IgD-negative memory B cell (primary cell): Measurements from ENCODE around the gene ZNF804B. TPM values are rescaled to one million over a fixed set of nuclear protein-coding genes. Genes with fewer than 3 reads are reported as not detected.

Experiments used
- H3K27ac Mint-ChIP-seq, 3 donors: one replicate each; pipeline ENCODE4 v1.8.0; 2020 to 2022; ENCODE audit warnings: mild to moderate bottlenecking in 3 of 3, mixed read lengths in 3 of 3, moderate library complexity in 1 of 3
- H3K27me3 Mint-ChIP-seq: one replicate; pipeline ENCODE4 v1.8.0; 2021; ENCODE audit warnings: mixed read lengths
- H3K36me3 Mint-ChIP-seq: one replicate; pipeline ENCODE4 v1.8.0; 2020; ENCODE audit warnings: mild to moderate bottlenecking, mixed read lengths
- H3K4me1 Mint-ChIP-seq, 3 donors: one replicate each; pipeline ENCODE4 v1.8.0; 2020 to 2022; ENCODE audit warnings: mixed read lengths in 3 of 3, mild to moderate bottlenecking in 1 of 3
- H3K4me3 Mint-ChIP-seq, 4 donors: one replicate each; pipeline ENCODE4 v1.8.0; 2020 to 2022; ENCODE audit warnings: mild to moderate bottlenecking in 4 of 4, mixed read lengths in 4 of 4, moderate library complexity in 3 of 4
- H3K9me3 Mint-ChIP-seq, 3 donors: one replicate each; pipeline ENCODE4 v1.8.0; 2020 to 2021; ENCODE audit warnings: mixed read lengths in 3 of 3, mild to moderate bottlenecking in 1 of 3
- polyA plus RNA-seq: library from polyadenylated mRNA; unstranded; fragments of 300-500 nt; fragmentation: Illumina TruSeq; gene quantifications from one replicate; pipeline ENCODE4 v1.2.3, GENCODE V29; 2021

Gene ZNF804B
- polyA plus RNA-seq, 1 donor from 2014 or later: not detected

GRCh38 chr7:88885131-88885530 is 125.6 kb downstream of the ZNF804B start:
- no peaks in the 10 kb centered on the region for H3K36me3 Mint-ChIP-seq
- H3K27me3 Mint-ChIP-seq: no peaks in the 10 kb centered on the region
- no peak overlapping the region for H3K27ac Mint-ChIP-seq
- no peak overlapping the region for H3K4me3 Mint-ChIP-seq
- no peaks in the 10 kb centered on the region for H3K4me1 Mint-ChIP-seq
- H3K9me3 Mint-ChIP-seq: peaks cover 0 to 2% (median 0%) of the 10 kb centered on the region in 3 donors

GRCh38 chr7:88888684-88889083 is 129.2 kb downstream of the ZNF804B start:
- Mint-ChIP-seq H3K4me1 (no peaks in the 10 kb centered on the region), H3K36me3 (no peaks in the 10 kb centered on the region), H3K27ac (no peak overlapping the region), H3K27me3 (no peaks in the 10 kb centered on the region), H3K4me3 (no peak overlapping the region), H3K9me3 (peaks cover 0 to 3% (median 0%) of the 10 kb centered on the region in 3 donors)

GRCh38 chr7:88910516-88910915 is 151.0 kb downstream of the ZNF804B start:
- Mint-ChIP-seq H3K27me3 (no peaks in the 10 kb centered on the region), H3K4me1 (no peaks in the 10 kb centered on the region), H3K27ac (no peak overlapping the region), H3K4me3 (no peak overlapping the region), H3K9me3 (no peaks in the 10 kb centered on the region), H3K36me3 (no peaks in the 10 kb centered on the region)

- no peak overlapping the region for H3K27ac Mint-ChIP-seq
- no peaks in the 10 kb centered on the region for H3K36me3 Mint-ChIP-seq
- no peak overlapping the region for H3K4me3 Mint-ChIP-seq
- no peaks in the 10 kb centered on the region for H3K4me1 Mint-ChIP-seq
- H3K9me3 Mint-ChIP-seq: no peaks in the 10 kb centered on the region
- H3K27me3 Mint-ChIP-seq: no peaks in the 10 kb centered on the region
These were observed 153.4 kb downstream of the ZNF804B start for GRCh38 chr7:88912852-88913251.

GRCh38 chr7:88915615-88916014 is 156.1 kb downstream of the ZNF804B start:
- no peaks in the 10 kb centered on the region for H3K27me3 Mint-ChIP-seq
- H3K4me3 Mint-ChIP-seq: no peak overlapping the region
- H3K36me3 Mint-ChIP-seq: no peaks in the 10 kb centered on the region
- H3K9me3 Mint-ChIP-seq: no peaks in the 10 kb centered on the region
- H3K4me1 Mint-ChIP-seq: no peaks in the 10 kb centered on the region
- H3K27ac Mint-ChIP-seq: no peak overlapping the region

- Mint-ChIP-seq H3K36me3 (no peaks in the 10 kb centered on the region), H3K27me3 (no peaks in the 10 kb centered on the region), H3K4me3 (no peak overlapping the region), H3K27ac (no peak overlapping the region), H3K9me3 (peaks cover 0 to 3% (median 0%) of the 10 kb centered on the region in 3 donors), H3K4me1 (no peaks in the 10 kb centered on the region)
These were observed 160.1 kb downstream of the ZNF804B start for GRCh38 chr7:88919478-88920131.

GRCh38 chr7:88922944-88923343 is 163.4 kb downstream of the ZNF804B start:
- Mint-ChIP-seq H3K4me1 (no peaks in the 10 kb centered on the region), H3K27ac (no peak overlapping the region), H3K27me3 (no peaks in the 10 kb centered on the region), H3K4me3 (no peak overlapping the region), H3K9me3 (peaks cover 0 to 3% (median 0%) of the 10 kb centered on the region in 3 donors), H3K36me3 (no peaks in the 10 kb centered on the region)

- H3K36me3 Mint-ChIP-seq: no peaks in the 10 kb centered on the region
- H3K9me3 Mint-ChIP-seq: peaks cover 0 to 3% (median 0%) of the 10 kb centered on the region in 3 donors
- H3K27ac Mint-ChIP-seq: no peak overlapping the region
- no peaks in the 10 kb centered on the region for H3K4me1 Mint-ChIP-seq
- H3K27me3 Mint-ChIP-seq: no peaks in the 10 kb centered on the region
- H3K4me3 Mint-ChIP-seq: no peak overlapping the region
These were observed 168.8 kb downstream of the ZNF804B start for GRCh38 chr7:88928276-88928675.

- no peak overlapping the region for H3K4me3 Mint-ChIP-seq
- H3K27ac Mint-ChIP-seq: no peak overlapping the region
These were observed 170.2 kb downstream of the ZNF804B start for GRCh38 chr7:88929719-88930118.

GRCh38 chr7:88933285-88933684 is 173.8 kb downstream of the ZNF804B start:
- Mint-ChIP-seq H3K27me3 (no peaks in the 10 kb centered on the region), H3K27ac (no peak overlapping the region), H3K9me3 (peaks cover 2 to 10% (median 4%) of the 10 kb centered on the region in 3 donors), H3K4me1 (peaks cover 0 to 1% (median 0%) of the 10 kb centered on the region in 3 donors), H3K4me3 (no peak overlapping the region), H3K36me3 (no peaks in the 10 kb centered on the region)

More at GRCh38 chr7:88929719-88930118, 170.2 kb downstream of the ZNF804B start:
- no peaks in the 10 kb centered on the region for H3K9me3 Mint-ChIP-seq
- H3K27me3 Mint-ChIP-seq: no peaks in the 10 kb centered on the region
- no peaks in the 10 kb centered on the region for H3K36me3 Mint-ChIP-seq
- H3K4me1 Mint-ChIP-seq: no peaks in the 10 kb centered on the region

GRCh38 chr7:88942815-88943501 is 183.5 kb downstream of the ZNF804B start:
- no peaks in the 10 kb centered on the region for H3K4me1 Mint-ChIP-seq

GRCh38 chr7:88951826-88952225 is 192.3 kb downstream of the ZNF804B start:
- H3K4me3 Mint-ChIP-seq: no peak overlapping the region
- no peaks in the 10 kb centered on the region for H3K36me3 Mint-ChIP-seq
- no peaks in the 10 kb centered on the region for H3K4me1 Mint-ChIP-seq
- H3K9me3 Mint-ChIP-seq: peaks cover 0 to under 1% (median 0%) of the 10 kb centered on the region in 3 donors
- H3K27ac Mint-ChIP-seq: no peak overlapping the region
- no peaks in the 10 kb centered on the region for H3K27me3 Mint-ChIP-seq

More at GRCh38 chr7:88942815-88943501, 183.5 kb downstream of the ZNF804B start:
- peaks cover 3 to 16% (median 5%) of the 10 kb centered on the region in 3 donors for H3K9me3 Mint-ChIP-seq
- H3K4me3 Mint-ChIP-seq: no peak overlapping the region
- H3K27me3 Mint-ChIP-seq: no peaks in the 10 kb centered on the region
- no peak overlapping the region for H3K27ac Mint-ChIP-seq
- H3K36me3 Mint-ChIP-seq: no peaks in the 10 kb centered on the region

- no peaks in the 10 kb centered on the region for H3K4me1 Mint-ChIP-seq
- no peak overlapping the region for H3K4me3 Mint-ChIP-seq
- no peaks in the 10 kb centered on the region for H3K27me3 Mint-ChIP-seq
- H3K9me3 Mint-ChIP-seq: peaks cover 3 to 14% (median 3%) of the 10 kb centered on the region in 3 donors
- H3K27ac Mint-ChIP-seq: no peak overlapping the region
- H3K36me3 Mint-ChIP-seq: no peaks in the 10 kb centered on the region
These were observed 204.9 kb downstream of the ZNF804B start for GRCh38 chr7:88964418-88964817.

- Mint-ChIP-seq H3K27ac (no peak overlapping the region), H3K4me1 (no peaks in the 10 kb centered on the region), H3K36me3 (peaks cover 1% of the 10 kb centered on the region), H3K4me3 (no peak overlapping the region), H3K9me3 (peaks cover under 1 to 11% (median 3%) of the 10 kb centered on the region in 3 donors), H3K27me3 (no peaks in the 10 kb centered on the region)
These were observed 205.9 kb downstream of the ZNF804B start for GRCh38 chr7:88965371-88965770.

- H3K36me3 Mint-ChIP-seq: peaks cover 1% of the 10 kb centered on the region
- H3K4me3 Mint-ChIP-seq: no peak overlapping the region
- no peaks in the 10 kb centered on the region for H3K27me3 Mint-ChIP-seq
- no peaks in the 10 kb centered on the region for H3K4me1 Mint-ChIP-seq
- no peak overlapping the region for H3K27ac Mint-ChIP-seq
- H3K9me3 Mint-ChIP-seq: peaks cover 0 to 11% (median 0%) of the 10 kb centered on the region in 3 donors
These were observed 207.9 kb downstream of the ZNF804B start for GRCh38 chr7:88967432-88967831.

GRCh38 chr7:88969167-88969566 is 209.7 kb downstream of the ZNF804B start:
- no peaks in the 10 kb centered on the region for H3K27me3 Mint-ChIP-seq
- H3K27ac Mint-ChIP-seq: no peak overlapping the region
- H3K4me3 Mint-ChIP-seq: no peak overlapping the region
- no peaks in the 10 kb centered on the region for H3K4me1 Mint-ChIP-seq
- peaks cover 0 to 10% (median 0%) of the 10 kb centered on the region in 3 donors for H3K9me3 Mint-ChIP-seq
- H3K36me3 Mint-ChIP-seq: peaks cover 1% of the 10 kb centered on the region
